Measurements from ENCODE around the gene PYGL. TPM values are rescaled to one million over a fixed set of nuclear protein-coding genes. Genes with fewer than 3 reads are reported as not detected.
"Not testable (repeated sequence)": the region's sequence is repeated elsewhere in the genome, so short reads cannot be mapped to it uniquely, and the experiment has no call there.

The PYGL gene
- total RNA-seq, 1 experiment from 2014 or later = 258 TPM

DNA sequence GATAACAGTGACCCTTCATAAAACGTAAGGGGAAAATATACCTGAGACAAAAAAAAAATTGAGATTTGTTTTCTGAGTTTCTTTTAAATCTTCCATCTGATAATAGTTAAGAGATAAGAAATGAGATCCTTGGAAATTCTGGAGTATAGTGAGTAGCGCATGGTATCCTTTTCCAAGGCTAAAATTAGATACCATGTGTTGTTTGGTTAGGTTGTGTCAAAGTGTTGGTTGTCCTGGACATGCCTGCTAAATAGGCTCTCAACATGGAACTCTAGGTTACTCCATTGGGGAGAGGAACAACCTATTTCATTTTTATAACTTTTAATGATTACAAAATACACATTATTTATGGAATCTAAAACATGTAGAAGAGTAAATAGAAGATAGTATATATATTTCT lies 14.8 kb downstream of the PYGL start:
- no peak for DNase-seq (ENCODE audit: extremely low read depth, low read depth)

DNA sequence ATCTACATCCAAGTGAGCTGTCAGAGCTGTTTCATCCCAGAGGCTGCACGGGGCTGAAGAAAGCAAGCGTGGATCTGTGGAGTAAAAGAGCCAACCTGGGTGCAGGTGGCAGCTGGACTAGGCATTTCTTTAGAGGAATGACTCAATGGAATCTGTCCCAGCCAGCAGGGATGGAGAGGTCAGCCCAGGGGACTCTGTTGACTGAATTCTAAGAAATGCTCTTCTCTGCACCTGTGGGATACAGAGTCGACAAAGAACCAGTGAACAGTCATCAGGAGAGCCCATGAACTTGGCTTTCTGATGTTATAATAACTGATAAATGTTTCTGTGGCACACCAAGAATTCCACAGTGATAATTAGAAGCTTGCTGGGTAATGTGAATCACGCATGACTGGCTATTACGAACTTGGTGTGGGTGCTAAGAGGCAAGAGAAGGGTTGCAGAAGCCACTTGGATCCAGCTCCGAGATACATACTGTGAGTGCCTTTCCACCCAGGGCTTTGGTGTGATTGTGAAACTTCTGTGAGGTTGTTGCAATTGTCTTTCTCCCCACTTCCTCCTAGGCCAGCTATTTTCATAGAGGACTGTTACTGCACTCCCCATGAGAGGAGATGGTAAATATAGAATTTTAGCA lies 16.2 kb downstream of the PYGL start:
- no peak for DNase-seq (ENCODE audit: extremely low read depth, low read depth)

DNA sequence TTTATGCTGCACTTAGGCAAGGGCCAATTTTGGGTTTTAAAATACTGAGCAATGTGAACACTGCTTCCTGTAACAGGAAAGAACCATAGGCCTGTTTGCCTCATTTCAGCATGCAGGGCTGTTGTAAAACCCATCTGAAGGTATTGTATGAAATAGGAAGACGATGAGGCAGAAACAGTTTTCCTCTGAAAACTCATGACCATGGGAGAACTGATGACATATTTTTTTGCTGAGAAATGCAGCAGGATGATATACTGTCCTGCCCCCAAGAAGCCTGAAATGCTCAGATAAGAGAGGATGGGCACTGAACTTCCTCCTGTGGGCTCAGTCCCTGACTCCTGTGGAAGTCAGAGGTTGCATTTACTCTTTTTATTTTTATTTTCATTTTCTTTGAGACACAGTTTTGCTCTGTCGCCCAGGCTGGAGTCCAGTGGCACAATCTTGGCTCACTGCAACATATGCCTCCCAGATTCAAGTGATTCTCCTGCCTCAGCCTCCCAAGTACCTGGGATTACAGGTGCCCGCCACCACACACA lies 17.4 kb downstream of the PYGL start:
- DNase-seq (ENCODE audit: extremely low read depth, low read depth) = no peak

DNA sequence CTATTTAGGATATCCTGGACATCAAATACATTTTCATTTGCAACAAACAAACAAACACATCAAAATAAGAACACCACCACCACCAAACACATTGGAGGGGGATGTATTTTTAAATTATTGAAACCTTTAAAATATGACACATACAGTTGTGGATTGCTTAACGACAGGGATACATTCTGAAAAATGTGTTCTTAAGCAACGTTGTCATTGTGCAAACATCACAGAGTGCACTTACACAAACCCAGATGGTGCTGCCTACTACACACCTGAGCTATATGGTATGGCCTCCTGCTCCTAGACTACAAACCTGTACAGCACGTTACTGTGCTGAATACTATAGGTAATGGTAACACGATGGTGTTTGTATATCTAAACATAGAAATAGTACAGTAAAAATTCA lies 19.4 kb downstream of the PYGL start:
- DNase-seq (ENCODE audit: extremely low read depth, low read depth) = no peak

DNA sequence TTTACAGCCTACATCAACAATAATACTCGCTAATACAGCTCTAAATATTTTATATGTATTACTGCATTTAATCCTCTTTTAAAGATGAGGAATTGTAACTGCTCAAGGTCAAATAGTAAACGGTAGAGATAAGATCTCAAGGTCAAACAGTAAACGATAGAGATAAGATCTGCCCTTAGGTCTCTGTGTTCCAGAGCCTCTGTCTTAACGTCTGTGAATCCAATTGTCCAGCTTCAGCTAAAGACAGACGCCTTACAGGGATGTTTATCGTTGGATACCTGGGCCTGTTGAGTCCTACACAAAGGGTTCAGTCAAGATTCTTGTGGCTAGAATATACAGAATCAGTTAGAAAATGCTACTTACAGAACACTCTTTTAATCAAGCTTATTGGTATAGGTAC lies 20.0 kb downstream of the PYGL start:
- no peak for DNase-seq (ENCODE audit: extremely low read depth, low read depth)

DNA sequence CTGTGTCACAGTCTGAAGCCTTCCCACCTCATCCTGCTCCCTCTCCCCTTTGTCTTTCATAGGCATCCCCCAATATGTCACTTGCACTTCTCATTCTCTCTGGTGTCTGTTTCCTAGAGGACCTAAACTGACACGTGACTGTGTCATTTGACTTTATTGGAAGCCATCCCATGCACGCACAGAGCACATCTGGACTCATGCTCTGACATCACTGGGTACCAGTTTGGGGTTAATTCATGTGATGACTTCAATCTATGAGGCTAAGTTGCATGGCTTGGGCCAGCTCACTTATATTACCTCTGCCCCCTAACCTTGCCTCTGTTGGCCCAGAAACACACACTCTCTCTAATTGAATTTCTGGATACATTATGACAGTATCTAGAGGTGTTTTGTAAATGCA lies 21.5 kb downstream of the PYGL start:
- no peak for DNase-seq (ENCODE audit: extremely low read depth, low read depth)

DNA sequence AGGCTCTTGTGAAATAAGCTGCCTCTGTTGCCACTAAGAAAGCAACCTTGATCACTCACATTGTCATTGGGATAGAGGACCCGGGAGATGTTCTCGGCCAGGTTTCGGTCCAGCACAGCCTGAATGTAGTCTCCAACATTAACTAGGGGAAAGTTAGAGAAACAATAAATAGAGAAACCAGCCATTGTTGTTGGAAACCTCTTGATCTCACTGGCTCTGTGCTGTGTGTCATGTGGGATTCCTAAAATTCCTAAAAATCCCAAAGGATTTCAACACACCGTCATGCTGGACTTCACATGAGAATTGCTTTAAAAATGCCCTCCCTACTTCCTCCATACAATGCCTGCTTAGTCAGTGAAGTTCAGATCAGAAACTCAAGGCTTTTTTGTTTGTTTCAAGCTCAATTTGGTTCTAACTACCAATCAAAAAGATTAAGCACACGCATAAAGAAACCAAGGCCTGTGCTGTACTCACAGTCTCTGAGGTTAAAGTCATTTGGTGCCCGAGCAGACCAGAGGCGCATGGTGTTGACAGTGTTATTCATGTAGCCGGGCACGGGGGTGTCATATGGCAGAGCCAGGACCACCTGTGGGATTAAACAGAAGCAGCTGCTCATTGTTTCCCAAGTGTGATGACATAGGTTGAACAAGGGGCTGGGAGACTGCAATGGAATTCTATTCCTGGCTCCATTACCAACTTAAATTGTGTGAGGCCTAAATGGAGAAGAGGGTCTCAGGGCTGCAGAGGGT lies 23.6 kb downstream of the PYGL start:
- peak; percentile 17 for DNase-seq (ENCODE audit: extremely low read depth, low read depth)

DNA sequence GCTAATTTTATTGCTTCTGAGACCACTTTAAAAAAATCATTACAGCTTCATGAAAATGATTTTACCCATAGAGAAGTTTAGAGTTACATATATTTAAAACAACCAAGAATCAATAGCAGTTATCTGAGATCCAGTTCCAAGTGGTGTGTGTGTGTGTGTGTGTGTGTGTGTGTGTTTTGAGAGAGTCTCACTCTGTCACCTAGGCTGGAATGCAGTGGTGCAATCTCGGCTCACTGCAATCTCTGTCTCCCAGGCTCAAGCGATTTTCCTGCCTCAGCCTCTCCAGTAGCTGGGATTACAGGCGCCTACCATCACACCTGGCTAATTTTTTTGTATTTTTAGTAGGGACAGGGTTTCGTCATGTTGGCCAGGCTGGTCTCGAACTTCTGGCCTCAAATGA lies 24.8 kb downstream of the PYGL start:
- DNase-seq (ENCODE audit: extremely low read depth, low read depth) = not testable (repeated sequence)

DNA sequence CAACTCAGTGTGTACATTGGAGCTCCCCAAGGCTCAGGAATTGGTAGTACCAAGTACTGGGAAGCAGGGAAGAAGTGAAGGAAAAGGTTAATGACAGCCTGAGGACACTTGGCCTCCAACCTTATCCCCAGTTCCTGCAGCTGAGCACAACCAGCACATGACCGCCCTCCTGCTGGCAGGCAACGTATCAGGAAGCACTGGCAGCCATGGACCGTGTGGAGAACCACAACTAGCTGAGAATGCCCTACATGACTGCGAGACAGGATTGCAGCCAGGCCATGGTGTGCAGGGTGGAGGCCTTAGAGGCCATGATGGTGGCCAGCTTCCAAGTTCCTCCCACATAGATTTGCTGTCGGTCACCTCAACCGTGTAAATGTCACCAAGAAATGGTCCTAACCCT lies 26.8 kb downstream of the PYGL start:
- DNase-seq (ENCODE audit: extremely low read depth, low read depth) = no peak

DNA sequence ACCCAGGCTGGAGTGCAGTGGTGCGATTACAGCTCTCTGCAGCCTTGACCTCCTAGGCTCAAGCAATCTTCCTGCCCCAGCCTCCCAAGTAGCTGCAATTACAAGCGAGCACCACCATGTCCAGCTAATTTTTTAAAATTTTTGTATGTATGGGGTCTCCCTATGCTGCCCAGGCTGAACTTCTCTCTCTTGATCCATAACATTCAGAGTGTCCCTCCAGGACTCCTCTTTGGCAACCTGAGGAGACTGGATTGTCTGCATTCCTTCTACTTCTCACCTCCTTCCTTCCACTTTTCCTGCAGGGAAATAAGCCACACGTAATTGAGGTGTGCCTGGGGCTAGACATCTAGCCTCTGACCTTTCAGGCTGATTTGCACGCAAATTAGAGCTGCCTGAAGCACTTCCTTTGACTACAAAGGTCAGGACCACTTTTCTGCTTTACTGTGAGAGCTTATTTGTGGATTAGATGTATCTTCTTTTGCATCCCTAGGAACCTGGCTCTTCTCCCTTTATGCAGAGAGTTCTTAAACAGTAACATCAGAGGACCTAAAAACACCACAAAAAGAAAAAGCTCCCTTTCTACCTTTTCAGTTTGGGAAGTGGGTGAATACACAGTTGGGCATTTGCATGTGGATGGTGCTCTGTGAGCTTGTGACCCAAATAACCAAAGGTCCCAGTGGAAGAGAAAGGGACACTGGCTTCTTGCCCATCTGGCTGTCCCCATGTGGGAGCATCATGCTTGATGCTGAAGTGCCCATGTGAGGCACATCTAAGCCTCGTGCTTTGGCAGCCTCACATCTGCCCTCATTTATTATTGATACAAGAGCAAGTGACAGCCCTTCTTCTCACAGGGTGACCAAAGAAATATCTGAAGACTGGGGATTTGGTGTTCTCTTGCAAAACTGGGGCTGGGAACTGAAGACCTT lies 33.5 kb downstream of the PYGL start:
- DNase-seq (ENCODE audit: extremely low read depth, low read depth) = no peak

DNA sequence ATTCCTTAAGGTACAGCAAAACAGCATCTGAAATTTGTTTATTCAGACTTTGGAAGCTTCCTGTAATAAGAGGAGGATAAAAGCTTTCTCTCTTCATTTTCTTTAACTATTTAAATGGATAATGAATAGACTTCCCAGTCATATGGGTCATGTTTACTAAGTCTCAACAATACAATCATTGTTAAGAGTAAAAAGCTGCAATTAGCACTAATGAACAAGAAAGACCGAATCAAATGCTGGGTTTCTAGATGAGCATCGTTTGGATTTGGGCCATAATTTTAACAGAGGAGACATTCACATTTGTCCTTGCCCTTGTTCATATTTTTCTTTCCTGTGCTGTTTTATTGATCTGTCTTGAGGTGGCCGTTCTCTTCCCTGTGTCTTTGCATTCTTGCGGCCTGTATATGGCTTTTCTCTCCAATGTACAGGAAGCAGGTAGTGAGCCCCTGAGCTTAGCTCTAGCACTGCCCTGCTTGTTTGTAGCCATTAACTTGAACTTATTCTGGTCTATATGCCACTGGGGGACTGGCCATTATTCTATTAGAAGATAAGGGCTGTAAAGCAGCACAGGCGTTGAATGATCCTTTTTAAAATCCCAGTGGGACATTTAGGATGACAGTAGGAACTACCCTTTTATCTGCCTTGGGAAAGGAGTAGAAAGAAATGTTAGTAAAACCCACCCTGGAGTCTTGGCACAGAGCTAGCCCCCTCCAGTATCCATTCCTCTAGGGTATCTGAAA lies 37.8 kb downstream of the PYGL start:
- no peak for DNase-seq (ENCODE audit: extremely low read depth, low read depth)

DNA sequence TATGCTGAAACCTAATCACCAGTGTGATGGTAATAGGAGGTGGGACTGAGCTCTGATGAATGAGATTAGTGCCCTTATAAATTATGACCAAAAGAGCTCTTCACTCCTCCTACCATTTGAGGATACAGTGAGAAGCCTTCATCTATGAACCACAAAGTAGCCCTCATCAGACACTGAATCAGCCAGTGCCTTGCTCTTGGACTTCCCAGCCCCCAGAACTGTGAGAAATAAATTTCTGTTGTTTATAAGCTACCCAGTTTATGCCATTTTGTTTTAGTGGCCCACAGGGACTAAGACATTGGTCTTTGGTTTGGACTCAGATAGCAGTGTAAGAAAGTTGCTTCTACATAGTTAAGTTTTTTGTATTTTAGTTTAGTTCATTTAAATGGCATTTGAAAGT lies 39.6 kb downstream of the PYGL start:
- no peak for DNase-seq (ENCODE audit: extremely low read depth, low read depth)

DNA sequence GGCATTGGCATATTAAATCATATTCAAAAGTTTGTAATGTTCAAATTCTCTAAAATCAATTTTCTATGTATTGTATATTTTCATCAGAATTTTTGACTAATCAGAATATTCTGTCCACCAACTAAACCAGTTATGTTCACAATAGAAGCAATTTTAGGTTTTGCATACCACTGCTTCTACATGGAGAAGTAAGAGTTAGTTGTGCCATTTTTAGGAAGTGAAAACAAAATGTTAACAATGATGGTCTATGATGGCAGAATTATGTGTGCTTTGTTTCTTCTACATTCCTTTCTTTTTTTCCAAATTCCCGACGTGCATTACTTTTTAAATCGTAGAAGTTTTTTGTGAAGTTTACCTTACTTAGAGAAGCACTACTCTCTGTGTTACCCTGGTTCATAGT lies 42.9 kb downstream of the PYGL start:
- no peak for DNase-seq (ENCODE audit: extremely low read depth, low read depth)

DNA sequence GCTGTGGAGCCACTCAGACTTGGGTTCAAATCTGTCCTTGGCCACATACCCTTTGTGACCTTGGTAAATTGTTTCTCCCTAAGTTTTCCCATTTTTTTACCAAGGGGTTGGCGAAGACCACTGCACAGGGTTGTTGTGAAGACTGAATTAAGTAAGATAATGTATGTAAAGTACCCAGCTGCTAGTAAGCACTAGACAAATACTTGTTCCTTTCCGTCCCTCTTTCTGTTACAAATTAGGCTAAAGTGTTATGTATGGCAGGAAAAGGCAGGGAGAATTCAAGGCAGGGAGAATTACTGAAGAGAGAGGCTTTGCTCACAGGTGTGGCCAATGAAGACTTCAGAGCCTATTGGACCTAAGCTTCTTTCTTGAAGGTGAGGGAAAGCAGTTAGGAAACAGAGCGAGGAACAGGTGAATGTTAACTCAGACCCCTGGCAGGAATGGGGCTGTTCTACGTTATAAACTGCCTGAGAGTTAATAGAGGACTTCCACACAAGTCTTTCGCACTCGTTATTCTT lies 46.6 kb downstream of the PYGL start:
- DNase-seq (ENCODE audit: extremely low read depth, low read depth) = no peak

DNA sequence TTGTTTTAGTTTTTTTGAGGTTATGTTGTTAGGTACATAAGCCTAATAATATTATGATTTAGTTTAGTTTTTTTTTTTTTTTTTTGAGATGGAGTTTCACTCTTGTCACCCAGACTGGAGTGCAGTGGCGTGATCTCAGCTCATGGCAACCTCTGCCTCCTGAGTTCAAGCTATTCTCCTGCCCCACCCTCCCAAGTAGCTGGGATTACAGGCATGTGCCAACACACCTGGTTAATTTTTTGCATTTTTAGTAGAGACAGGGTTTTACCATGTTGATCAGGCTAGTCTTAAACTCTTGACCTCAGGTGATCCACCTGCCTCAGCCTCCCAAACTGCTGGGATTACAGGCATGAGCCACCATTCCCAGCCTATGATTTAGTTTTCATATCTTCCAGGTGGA lies 47.3 kb downstream of the PYGL start:
- DNase-seq (ENCODE audit: extremely low read depth, low read depth) = not testable (repeated sequence)

DNA sequence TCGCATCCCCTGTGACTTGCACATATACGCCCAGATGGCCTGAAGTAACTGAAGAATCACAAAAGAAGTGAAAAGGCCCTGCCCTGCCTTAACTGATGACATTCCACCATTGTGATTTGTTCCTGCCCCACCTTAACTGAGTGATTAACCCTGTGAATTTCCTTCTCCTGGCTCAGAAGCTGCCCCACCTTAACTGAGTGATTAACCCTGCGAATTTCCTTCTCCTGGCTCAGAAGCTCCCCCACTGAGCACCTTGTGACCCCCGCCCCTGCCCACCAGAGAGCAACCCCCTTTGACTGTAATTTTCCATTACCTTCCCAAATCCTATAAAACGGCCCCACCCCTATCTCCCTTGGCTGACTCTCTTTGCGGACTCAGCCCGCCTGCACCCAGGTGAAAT lies 47.9 kb downstream of the PYGL start:
- not testable (repeated sequence) for DNase-seq (ENCODE audit: extremely low read depth, low read depth)

DNA sequence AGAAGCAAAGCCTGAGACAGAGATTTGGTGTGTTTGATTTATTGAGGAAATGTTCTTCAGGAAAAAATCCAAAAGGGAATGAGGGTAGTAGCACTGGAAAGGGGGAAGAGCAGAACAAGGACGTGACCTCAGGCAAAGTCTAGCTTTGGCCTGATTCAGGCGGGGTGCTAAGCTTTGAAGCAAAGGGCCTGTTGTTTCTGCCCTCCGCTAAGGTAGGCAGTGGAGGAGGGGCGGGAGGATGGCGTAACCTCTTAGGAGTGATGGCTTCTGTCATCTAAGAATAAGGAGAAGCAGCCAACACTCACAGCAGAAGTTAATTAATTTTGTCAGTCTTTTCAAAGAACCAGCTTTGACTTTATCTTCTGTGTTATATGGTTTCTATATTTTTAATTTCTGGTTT lies 52.0 kb downstream of the PYGL start:
- no peak for DNase-seq (ENCODE audit: extremely low read depth, low read depth)

DNA sequence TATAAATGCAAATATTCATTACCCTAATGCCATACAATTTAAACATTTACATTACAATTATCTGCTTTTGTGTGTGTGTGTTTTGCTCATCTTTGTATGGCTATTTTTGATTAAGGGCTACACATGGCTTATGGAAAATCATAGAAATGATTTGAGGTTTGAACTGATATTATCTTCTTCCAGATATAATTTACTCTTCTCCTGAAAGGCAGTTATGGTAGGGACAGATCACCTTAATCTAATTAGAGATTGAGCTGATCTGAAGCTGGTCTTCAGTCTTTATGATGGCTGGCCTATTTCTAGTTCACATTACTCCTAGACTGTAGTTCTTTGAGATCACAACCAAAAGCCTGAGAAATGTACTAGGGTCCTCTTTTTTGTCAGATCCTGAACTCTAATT lies 56.8 kb downstream of the PYGL start:
- no peak for DNase-seq (ENCODE audit: extremely low read depth, low read depth)

DNA sequence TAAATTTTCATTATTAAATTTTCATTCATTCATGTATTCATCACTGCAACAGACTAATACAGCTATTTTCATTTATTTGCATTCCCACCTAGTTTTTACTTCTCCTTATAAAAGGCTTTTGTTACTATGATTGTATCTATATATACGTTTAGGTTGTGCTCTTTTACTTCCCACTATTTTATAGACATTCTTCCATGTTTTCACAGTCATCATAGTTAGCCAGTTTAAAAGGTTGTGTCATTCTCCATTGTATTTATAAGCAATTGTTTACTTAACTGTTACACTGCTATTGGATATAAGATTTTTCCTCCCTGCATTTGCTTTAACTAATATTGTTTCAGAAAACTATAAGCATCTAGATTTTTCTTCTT lies 60.5 kb downstream of the PYGL start:
- no peak for DNase-seq (ENCODE audit: extremely low read depth, low read depth)
